Ishikawa (cell line): ENCODE data around the gene GGNBP2.

Experiments used
- CEBPB ChIP-seq: IDR thresholded peaks from 2 replicates; pipeline ENCODE4 v1.6.1; 2012
- EGR1 ChIP-seq: IDR thresholded peaks from 2 replicates; pipeline ENCODE4 v1.6.1; 2012
- ZBTB7A ChIP-seq: IDR thresholded peaks from 2 replicates; pipeline ENCODE4 v1.6.1; 2012; ENCODE audit warnings: low read depth

DNA sequence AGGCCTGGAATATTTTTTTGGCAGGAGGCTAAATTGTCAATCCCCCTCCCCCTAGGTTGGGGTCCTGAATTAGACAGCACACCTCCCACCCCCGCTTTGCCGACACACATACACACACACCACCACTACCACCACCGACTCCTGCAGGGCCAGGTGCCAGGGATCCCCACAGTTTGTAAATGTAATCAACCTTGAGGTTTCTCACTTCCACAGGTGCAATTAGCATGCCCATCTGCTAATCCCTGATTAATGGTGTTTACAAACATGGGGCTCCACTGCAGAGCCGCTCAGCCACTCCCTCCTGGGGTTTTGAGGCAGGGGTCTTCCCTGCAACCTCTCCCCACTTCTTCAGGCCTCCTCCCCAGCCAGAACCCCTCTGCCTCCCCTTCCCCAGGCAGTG lies 68.4 kb downstream of the GGNBP2 start:
- no peak for TF ChIP-seq ZBTB7A
- no peak for TF ChIP-seq EGR1
- no peak for TF ChIP-seq CEBPB
